ENCODE results near the gene ACVRL1. TPM values are rescaled to one million over a fixed set of nuclear protein-coding genes. Genes with fewer than 3 reads are reported as not detected.

The ACVRL1 gene
- total RNA-seq, 1 experiment from 2014 or later, result not detected

DNA sequence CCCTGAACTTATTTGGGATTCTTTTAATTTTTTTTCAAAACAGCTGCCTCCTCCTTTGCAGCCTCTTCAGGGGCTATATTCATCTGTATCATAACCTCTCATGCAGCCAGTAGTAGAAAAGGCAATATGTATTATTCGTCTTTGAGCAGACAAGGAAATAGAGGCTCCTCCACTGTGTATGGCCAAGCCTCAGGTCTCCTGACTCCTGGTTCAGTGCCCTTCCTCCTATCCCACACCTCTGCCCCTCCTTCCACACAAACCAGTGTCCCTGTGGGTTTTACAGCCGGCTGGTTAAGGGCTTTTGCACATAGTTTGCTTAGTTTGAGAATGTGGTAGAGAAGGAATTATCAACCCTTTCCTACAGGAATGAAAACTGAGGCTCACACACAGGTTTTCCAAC, 8.8 kb upstream of the ACVRL1 start:
- no peak for DNase-seq (ENCODE audit: low read depth)

DNA sequence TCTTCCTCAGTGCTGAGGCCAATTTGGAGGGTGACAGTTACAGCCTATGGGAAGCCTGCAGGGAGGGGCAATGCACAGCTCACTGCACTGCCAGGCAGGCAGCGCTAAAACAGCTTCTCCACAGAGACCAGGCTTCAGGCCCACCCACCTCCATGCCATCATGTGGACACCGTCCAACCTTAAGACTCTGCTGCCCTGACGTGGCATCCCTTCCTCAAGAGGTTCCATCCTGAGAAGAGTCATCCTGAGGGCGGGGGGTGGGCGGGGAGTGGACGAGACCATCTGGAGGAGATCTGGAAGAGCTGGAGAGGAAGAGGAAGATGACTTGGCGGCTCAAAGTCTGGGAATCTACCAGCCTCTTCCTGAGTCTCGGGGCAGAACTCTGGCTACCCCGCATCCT, 8.4 kb upstream of the ACVRL1 start:
- DNase-seq (ENCODE audit: low read depth), result peak; percentile 23

GRCh38 chr12:51900323-51900889, 6.9 kb upstream of the ACVRL1 start:
- no peak for DNase-seq (ENCODE audit: low read depth)

DNA sequence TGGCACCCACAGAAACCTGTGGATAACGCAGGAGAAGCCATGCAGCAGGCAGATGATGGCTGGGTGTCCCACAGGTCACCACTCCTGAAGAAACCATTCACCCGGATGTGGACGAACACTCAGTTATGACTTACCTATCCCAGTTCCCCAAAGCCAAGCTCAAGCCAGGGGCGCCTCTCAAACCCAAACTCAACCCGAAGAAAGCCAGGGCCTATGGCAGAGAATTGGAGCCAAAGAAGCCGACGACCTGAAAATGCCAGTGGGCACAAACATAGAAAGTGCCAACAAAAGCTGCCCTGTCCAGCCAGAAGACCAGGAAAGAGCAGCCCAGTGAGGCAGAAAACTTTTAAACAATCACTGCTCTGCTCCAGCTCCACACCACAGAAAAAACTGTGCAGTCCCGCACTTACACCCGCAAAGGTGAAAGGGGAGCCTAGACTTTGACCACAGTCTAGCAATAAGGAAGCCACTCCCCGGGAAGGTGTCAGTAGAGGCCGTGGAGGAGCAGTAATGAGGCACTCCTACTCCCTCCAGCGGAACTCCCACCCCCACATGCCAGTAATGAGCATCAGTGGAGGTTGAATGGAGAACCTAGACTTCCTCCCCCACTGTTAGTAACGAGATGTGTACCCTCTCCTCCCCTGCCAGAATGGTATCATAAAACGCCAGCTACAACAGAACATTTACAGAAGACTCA, 6.0 kb upstream of the ACVRL1 start:
- no peak for DNase-seq (ENCODE audit: low read depth)

GRCh38 chr12:51901881-51902280, 5.4 kb upstream of the ACVRL1 start:
- no peak for DNase-seq (ENCODE audit: low read depth)

DNA sequence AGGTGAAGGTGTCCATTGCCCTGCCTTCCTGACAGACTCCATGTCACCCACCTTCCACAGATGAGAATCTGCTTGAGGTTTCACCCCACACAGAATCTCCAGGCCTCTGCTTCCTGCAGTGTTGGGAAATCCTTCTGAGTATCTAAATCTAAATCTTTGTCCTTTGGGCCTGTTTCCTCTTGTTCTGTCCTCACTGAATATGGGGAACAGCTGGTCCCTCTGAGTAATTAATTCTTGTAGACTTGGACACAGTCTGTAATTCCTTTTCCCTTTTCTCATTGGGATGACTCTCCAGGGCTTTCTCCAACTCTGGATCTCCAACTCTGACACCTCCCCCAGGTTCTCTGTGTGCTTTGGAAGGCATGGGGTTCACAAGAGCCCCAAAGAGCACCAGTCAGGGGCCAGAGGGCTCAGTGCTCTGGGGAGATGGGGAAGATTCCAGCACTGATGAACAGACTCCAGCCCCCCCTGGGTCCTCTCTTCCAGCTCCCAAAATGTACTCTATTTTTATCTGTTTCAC, 2.3 kb upstream of the ACVRL1 start:
- no peak for DNase-seq (ENCODE audit: low read depth)

GRCh38 chr12:51905471-51906429, 1.6 kb upstream of the ACVRL1 start:
- no peak for DNase-seq (ENCODE audit: low read depth)

- DNase-seq (ENCODE audit: low read depth), result no peak
Observed at GRCh38 chr12:51906430-51907082, 748 bp upstream of the ACVRL1 start.

DNA sequence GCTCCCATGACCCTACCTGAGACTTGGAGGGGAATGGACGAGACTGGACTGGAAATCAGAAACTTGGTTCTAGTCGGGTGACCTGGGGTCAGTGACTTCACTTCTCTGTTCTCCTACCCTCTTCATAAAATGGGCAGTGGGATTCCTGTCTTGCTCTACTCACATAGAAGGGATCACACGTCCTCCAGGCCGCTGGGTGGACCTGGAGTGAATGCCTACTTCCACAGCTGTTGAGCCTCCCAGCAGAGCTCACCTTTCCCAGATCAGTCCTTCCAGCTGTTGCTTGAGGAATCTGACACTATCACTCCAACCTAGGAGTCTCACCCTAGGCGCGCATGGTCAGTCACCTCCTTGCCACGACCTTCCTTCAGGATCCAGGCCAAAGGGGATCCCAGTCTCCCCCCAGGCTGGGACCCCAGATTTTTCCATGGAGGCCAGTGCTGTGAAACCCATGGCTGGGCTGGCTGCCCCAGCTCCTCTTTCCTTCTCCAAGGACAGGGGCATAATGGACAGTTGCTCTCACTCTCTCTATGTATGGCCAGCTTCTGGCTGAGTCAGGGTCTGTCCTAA, 637 bp downstream of the ACVRL1 start:
- no peak for DNase-seq (ENCODE audit: low read depth)

DNA sequence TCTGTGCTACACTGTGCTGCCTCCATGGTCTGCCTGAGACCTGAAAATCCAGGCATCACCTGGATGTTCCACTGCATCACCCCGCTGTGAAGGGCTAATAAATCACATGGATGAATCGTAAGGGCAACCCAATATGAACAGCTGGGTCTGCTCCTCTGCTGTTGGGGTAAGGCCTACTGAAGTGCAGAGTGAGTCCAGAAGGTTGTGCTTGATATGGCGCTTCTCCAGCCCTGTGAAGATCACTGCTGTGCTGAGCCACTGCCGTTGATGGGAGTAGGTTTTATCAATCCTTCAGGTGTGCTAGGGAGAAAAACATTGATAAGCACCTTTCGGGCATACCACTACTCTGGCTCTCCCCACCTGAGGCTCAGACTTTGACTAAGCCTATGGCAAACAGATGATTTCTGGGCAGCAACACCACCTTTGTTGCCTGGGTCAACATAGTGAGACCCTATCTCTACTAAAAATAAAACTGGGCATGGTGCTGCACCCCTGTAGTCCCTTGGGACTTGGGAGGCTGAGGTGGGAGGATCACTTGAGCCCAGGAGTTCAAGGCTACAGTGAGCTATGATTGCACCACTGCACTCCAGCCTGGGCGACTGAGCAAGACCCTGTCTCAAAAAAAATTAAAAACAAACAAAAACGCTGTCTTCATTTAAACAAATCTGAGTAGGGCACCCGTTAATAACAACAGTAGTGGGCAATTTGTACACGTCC, 1.7 kb downstream of the ACVRL1 start:
- DNase-seq (ENCODE audit: low read depth), result no peak

DNA sequence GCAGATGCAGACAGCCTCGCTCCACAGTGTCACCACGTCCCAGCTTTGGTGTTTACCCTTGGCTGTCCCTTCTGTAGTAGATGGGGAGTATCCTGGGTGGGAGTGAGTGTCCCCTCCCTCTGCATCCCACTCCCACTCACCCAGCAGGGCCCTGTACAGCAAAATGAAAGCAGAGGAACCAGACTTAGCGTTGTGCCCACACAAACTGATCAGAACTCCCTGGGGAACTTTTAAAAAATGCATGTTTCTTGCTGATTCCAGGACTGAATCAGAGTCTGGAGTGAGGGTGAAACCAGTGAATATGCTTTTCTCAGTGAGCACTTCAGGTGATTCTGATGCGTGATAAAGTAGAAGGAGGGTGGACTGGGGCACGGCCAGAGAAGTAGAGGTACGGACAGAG, 2.9 kb downstream of the ACVRL1 start:
- DNase-seq (ENCODE audit: low read depth), result no peak

DNA sequence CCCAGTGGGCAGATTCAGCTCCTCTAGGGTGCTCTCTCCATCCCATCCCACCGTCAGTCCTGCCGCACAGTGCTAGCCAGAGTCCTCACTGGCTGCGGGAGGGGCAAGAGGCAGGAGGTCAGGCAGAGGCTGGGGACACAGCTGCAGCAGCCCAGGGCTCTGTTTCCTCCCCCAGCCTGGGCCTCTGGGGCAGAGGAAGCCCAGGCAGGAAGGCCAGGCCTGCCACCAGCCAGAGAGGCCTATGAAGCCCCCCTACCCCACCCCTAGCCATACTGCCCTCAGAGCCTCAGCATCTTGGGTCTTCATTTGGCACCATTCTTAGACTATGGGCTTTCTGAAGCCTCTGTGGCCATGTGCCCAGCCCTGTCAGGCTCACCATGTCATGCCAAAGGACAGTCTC, 3.4 kb downstream of the ACVRL1 start:
- no peak for DNase-seq (ENCODE audit: low read depth)

DNA sequence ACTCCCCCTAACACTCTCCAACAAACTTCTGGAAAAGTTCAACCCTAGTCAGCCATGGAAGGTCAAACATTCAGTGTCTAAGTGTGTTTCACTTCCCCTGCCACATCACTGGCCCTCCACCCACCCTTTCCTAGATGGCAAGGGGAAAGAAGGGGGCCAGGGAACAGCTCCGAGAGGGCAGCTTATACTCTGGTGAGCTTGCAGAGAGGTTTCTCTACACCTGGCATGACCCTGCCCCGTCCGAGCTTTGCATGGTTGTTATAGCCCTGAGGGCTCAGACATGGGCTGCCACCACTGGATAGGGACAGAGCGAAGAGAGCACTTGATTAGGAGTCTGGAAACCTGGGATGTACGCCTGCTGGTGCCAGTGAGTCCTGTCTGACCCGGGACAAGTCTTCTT, 4.0 kb downstream of the ACVRL1 start:
- no peak for DNase-seq (ENCODE audit: low read depth)

GRCh38 chr12:51911788-51912711, 4.7 kb downstream of the ACVRL1 start:
- no peak for DNase-seq (ENCODE audit: low read depth)

DNA sequence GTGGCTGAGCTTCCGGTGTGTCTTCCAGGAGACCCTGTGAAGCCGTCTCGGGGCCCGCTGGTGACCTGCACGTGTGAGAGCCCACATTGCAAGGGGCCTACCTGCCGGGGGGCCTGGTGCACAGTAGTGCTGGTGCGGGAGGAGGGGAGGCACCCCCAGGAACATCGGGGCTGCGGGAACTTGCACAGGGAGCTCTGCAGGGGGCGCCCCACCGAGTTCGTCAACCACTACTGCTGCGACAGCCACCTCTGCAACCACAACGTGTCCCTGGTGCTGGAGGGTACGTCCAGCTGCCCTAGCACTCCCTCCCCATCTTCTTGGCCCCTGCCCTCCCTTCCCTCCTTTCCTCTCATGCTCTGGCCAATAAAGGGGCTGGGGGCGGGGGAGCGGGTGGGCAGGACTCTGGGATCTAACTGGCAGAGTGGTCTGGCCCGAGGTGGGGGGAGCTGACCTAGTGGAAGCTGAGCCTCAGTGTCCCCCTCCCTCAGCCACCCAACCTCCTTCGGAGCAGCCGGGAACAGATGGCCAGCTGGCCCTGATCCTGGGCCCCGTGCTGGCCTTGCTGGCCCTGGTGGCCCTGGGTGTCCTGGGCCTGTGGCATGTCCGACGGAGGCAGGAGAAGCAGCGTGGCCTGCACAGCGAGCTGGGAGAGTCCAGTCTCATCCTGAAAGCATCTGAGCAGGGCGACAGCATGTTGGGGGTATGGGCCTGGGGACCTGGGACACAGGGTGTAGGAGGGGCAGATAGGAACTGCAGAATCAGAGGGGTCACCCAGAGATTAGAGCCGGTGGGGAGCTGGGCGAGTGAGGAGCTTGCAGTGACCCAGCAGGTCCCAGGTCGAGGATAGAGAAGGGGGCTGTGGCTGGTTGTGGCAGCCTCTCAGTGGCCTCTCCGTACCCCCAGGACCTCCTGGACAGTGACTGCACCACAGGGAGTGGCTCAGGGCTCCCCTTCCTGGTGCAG, 6.0 kb downstream of the ACVRL1 start:
- no peak for DNase-seq (ENCODE audit: low read depth)

- no peak for DNase-seq (ENCODE audit: low read depth)
Observed at GRCh38 chr12:51914034-51914923, 7.0 kb downstream of the ACVRL1 start.

GRCh38 chr12:51915003-51915625, 7.8 kb downstream of the ACVRL1 start:
- no peak for DNase-seq (ENCODE audit: low read depth)
